ENCODE data around the gene TRIP12.
"Not testable (repeated sequence)": the region's sequence is repeated elsewhere in the genome, so short reads cannot be mapped to it uniquely, and the experiment has no call there.

Gene TRIP12

DNA sequence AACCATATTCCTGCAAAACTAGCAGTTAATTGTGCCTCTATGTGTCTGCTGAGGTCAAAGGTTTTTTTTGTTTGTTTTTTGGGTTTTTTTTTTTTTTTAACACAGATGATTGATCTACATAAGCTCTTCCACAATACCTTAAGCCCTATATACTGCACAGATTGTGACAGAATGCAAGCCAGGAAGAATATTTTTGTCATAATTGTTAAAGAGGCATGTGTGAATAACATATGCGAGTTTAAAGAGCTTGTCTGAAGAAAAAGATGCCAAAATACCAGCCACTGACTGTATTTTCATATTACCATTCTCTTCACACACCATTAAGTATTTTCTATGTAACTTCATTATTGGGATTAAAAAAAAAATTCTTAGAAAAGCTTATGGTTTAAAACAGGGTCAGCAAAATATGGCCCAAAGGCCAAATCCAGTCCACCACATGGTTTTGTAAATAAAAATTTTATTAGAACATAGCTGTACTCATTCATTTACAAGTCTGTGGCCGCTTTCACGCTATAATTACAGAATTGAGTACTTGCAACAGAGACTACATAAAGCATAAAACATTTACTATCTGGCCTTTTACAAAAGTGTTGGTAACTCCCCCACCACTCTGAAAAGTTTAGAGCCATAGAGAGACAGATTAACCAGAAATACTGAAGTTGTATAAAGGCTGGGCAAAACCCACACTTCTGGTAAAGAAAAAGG is 89.9 kb downstream of the TRIP12 start:
- DNase-seq (ENCODE audit: low read depth), result no peak

DNA sequence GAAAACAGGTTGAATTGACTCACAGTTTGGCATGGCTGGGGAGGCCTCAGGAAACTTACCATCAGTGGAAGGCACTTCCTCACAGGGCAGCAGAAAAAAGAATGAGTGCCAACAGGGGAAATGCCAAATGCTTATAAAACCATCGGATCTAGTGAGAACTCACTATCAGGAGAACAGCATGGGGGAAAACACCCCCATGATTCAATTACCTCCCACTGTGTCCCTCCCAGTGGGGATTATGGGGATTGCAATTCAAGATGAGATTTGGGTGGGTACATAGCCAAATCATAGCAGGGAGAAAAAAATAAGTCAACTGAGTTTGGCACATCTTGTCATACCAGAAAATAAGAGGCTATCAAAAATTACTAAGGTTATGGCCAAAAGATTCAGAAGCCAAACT is 96.3 kb downstream of the TRIP12 start:
- DNase-seq (ENCODE audit: low read depth), result no peak

DNA sequence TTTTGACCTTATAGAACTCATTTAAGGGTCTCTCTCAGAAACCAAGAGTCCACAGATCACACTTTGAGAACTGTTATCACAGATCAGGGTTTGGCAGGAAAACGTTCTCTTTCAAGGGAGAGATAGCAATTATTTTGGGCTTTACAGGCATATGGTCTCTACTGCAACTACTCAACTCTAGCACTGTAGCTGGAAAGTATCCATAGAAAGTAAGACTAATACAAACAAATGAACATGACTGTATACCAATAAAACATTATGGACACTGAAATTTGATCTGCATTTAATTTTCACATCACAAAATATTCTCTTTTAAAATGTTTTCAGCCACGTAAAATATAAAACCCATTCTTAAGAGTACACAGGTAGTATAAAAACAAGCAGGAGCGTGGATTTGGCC is 100.5 kb downstream of the TRIP12 start:
- DNase-seq (ENCODE audit: low read depth), result no peak

DNA sequence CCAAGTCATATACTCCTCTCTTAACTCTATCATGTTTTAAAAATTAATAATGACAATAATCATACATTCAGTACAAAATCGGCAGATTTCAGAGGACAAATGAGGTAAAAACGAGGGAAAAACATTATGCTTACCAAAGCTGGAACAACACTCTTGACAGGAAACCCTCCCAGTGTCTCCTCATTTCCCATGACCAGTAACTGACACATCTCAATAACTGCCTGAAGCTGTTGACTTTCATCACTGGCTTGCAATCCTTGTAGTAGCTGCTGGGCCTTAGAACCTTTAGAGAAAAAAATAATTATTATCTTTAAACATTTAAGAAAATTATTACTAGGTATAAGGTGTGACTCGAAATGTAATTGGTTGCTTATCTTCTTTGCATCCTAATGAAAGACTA is 103.6 kb downstream of the TRIP12 start:
- no peak for DNase-seq (ENCODE audit: low read depth)

DNA sequence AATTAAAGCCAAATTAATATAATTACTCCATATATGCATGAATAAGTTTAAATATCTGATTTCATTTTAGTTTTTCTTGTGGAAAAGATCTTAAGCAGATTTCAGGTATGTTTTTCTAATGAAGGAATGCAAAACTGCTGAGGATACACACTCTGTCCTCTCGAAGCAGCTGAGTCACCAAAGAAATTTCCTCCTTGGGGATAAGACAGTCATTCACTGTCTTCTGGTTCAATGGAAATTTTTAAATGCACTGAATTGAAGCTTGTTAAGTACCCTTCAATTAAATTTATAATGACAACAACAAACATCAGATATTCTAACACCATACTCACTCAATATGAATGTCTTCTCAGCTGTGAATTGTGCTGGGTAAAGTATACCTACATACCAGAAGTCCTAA is 106.0 kb downstream of the TRIP12 start:
- DNase-seq (ENCODE audit: low read depth), result no peak

DNA sequence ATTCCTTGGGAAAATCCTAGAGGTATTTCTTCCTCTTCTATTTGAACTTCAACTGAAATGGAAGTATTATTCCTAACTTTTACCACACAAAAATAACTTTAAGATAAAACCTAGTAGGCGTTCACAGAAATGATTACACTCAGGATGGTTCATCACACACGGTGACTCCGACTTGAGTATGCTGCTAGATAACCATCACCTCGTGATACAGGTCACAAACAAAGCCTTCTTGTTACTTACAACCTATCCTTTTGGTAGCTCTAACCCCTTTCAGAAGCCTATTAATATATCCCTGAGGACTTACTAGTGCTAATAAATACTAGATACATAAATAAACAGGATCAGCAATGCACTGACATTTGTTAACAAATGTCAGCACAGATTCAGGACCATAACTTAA is 106.5 kb downstream of the TRIP12 start:
- no peak for DNase-seq (ENCODE audit: low read depth)

DNA sequence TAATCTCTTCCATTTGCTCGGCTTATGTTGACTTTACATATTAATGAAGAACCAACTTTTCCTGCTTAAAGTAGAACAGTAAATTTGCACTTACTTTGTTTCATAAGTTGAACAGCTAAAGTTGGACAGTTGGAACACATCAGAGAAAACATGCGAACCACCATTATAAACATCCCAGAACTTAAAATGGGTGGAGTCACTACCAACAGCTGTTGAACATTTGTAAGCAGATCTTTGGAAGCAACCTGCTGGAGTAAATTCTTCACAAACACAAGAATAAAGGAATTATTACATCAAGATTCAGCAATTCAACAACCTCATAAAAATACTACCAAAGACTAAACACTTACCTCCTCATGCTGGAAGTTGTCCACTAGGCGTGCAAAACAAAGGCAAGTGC is 111.0 kb downstream of the TRIP12 start:
- no peak for DNase-seq (ENCODE audit: low read depth)

DNA sequence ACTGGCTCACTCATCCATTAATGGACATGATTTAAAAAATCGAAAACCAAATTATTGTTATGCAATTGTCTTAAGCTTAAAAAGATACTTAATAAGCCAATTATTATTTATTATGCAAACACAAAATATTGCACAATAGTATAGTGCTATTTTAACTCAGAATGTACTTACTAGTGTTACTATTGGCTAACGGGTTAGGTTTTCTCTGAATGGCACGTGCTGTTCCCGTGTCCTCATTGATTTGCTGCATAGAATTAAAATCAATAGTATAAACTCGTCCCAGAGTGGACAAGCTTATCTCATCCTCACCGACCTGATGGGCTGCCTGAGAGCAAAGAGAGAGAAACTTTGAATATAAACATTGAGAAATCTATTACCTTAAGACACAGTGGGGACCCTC is 116.2 kb downstream of the TRIP12 start:
- DNase-seq (ENCODE audit: low read depth), result no peak

DNA sequence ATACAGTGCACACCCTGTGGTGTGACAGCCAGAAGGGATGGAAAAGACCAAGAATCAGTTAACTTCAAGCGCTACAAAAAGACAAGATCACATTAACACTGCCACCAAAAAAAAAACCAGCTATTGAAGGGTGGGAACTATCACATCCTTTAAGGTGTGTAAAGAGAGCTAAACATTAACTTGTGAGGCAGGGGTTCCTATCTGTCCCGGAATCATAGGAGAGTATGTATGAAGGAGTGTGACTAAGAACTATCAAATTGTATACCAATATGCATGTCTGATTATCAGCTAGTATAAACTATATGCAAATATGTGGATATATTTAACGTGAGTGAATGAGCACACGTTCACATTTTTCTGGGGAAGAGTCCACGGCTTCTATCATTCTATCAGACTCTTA is 119.0 kb downstream of the TRIP12 start:
- no peak for DNase-seq (ENCODE audit: low read depth)

DNA sequence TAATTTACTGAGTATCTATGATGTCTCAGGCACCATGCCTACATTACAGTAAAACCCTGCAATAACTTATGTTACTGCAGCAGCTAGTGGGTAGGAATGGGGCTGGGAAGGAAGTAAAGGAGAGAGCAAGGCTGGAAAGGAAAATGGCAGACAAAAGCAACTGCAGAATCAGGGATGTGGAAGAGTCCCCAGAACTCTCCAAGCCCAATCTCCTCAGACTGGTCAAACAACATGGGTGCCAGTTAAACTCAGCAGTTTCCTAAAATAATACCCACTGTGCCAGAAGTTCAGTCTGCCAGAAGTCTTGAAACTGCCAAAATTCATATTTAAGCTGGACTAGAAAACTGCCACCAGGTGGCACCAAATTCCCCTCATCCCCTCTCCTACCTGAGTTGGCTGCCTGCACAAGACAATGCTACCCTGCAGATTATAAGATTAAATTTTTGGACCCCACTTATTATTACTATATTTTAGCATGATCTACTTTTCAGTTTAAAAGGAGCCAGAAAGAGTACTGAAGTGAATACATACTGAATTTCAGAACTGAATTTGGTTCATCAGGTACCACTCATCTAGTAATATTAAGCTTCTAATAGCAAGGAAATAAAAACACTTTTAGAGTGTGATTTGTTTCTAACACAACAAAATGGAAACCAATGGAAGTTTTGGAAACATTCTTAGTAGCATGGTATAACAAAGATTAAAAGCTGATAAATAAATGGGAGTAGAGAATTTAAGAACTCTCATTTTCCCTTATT is 120.6 kb downstream of the TRIP12 start:
- peak; percentile 54 for DNase-seq (ENCODE audit: low read depth)

DNA sequence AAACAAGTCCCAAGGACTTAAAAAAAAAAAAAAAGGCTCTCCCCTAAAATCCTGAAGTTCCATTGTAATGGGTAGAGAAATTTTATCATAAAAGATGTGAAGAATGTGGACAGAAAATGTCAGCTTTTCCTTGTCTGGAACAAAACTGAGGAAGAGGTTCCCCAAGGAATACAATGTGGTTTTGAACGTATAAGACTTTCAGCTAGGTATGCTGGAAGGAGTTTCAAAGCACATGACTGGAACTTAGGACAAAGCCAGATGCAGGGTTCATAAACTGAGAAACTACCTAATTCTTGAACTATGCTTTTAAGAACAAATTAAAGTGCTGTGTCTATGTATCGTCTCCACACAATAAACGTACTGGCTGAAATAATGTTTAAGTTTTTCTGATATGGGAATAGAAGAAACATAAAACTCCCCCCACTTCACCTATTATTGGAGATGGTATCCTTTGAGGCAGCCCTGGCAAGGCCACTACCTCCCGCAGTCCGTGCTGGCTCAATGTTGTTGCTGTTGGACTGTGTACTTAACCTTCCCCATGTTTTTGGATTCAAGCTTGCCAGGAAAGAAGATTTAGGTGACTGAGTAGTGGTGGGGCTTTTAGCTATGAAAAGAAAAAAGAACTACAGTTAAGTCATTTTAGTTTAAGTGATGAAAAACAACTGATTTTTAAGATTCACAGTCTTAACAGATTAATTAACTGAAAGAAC is 123.2 kb downstream of the TRIP12 start:
- DNase-seq (ENCODE audit: low read depth), result no peak

DNA sequence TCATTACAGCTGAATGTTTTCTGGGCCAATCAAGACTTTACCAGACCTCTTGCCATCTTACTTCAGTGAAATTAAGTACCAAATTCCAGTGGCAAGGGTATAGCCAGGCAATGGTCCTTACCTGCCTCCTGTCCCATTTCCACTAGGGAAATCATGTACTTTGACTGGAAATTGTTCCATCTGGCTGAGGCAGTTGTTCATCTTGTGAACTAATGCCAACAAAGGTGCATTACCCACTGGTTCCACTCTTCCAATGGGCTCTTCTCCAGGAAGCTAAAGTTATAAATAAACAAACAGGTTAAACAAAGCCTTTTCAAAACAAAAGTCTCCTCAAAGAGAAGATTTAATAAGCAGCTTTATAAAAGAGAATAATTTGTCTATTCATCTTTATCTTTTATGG is 126.8 kb downstream of the TRIP12 start:
- no peak for DNase-seq (ENCODE audit: low read depth)

DNA sequence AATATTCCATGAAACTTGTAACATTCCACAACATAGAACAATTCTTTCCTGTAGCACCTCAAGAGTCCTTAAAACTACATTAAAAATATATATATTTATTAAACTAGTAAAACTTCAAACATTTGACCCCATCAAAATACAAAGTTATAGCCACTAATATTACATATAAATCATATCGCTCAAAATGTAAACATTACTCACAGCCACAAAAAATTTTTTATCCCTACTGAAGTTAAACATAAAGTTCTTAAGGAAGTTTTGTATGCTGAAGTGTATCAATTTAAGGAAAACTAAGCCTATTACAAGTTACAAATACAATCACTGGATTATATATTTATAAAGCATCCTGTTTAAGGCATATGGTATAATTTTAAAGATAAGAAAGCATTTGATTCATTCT is 127.2 kb downstream of the TRIP12 start:
- no peak for DNase-seq (ENCODE audit: low read depth)

DNA sequence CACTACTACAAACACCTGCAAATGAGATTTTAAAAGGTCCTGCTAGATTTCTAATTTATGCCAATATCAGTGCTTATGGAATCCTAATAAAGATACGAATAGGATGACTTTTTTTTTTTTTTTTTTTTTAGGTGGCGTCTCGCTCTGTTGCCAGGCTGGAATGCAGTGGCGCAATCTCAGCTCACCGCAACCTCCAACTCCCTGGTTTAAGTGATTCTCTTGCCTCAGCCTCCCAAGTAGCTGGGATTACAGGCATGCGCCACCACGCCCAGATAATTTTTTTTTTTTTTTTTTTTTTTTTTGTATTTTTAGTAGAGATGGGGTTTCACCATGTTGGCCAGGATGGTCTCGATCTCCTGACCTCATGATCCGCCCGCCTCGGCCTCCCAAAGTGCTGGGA is 135.5 kb downstream of the TRIP12 start:
- not testable (repeated sequence) for DNase-seq (ENCODE audit: low read depth)

DNA sequence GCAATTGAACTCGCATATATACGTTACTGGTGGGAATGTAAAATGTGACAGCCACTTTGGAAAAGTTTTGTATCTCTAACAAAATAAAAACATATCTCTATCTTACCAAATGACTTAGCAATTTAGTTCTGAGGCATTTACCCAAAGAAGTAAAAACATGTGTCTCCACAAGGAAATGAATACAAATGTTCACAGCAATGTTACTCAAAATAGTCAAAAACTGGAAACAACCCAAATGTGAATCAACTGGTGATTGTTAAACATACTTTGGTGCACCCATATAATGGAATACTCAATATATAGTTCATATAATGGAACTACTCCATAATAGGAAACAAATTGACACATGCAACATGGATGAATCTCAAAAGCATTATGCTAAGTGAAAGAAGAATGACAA is 137.0 kb downstream of the TRIP12 start:
- DNase-seq (ENCODE audit: low read depth), result no peak

DNA sequence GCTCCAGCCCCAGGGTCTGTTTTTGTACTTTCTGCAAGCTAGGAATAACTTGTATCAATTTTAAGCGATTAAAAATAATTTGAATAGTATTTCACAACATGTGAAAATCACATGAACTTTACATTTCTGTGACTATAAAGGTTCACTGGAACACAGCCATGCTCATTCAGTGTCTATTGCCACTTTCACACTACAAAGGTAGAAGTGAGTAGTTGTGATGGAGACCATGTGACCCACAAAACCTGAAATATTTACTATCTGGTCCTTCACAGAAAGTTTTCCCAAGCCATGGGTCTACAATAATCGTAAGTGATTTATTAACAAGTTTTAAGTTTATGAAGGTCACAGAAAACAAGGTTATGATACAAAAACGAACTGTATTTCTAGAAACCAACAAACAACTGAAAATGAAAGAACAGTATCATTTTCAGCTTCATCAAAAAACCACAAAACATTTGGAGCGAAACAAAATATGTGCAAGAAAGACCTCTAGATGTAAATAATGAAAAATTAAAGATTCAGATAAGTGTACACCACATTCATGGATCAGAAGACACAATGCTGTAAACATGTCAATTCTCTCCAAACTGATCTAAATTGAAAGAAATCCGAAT is 138.6 kb downstream of the TRIP12 start:
- DNase-seq (ENCODE audit: low read depth), result no peak

DNA sequence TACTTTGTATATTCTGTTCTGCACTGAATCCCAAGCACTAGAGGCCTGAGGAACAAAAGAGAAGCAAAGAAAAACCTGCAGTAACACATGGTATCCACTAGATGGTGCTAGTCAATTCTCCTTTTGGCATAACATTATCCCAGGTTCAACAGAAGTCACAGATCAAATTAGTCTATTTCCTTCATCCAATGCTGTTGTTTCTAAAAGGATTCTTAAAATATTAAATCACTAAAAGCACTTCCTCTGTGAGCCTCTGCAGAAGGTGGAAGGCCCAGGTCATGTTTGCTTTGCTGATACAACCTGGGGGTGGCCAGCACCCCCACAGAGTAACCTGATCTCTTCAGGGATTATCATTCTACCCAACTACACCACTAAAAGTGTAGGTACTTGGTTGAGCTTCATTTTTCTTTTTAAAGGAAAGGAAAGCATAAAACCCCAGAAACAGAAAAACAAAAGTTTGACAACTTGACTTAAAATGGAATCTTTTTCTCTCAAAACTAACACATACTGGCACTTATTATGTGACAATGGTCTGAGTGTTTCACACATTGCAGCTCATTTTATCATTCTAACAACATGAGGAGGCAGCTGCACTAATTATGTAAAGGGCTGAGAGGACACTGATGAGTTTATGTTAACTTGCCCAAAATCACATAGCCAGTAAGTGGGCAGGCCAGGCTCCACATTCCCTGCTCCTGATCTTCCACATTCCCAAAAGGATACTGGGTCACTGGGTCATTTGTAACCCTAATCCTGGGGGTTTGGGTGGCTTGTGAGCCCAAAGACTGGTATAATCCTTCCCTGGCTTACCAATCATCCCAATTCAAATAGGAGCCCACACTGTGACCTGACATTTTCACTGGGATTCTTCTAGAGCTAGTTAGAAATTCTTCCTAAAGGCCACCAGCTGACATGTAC is 140.7 kb downstream of the TRIP12 start:
- DNase-seq (ENCODE audit: low read depth), result no peak

DNA sequence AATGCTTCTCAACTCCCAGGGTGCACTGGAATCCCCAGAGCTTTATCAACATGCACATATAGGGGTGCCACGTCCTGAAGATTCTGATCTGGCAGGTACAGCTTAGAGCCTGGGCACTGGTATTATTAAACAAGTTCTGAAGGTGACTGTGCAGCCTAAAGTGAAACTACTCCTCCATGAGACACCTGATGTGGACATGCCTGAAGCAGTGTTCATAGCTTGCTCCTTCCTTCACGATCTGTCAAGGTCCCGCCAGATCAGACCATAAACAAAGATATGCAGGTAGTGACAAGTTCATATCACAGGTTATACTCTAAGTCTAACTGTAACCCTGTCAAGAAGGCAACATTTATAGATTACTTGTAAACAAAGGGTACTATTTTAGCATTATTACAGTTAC is 142.2 kb downstream of the TRIP12 start:
- no peak for DNase-seq (ENCODE audit: low read depth)

DNA sequence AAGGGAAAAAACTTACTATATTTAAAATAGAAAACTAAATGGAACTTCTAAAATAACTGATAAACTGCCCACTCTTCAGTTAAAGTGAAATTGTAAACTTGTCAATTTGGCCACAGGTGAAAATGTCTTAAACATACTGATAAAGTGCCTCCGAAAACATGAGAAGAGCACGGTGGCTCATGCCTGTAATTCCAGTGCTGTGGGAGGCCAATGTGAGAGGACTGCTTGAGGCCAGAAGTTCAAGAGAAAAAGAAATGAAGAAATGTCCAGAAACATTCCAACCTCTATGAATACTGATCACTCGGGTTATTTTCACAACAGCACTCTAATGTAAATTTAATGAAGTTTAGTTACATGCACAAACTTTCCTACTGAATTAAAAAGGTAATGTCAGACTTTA is 144.1 kb downstream of the TRIP12 start:
- no peak for DNase-seq (ENCODE audit: low read depth)

DNA sequence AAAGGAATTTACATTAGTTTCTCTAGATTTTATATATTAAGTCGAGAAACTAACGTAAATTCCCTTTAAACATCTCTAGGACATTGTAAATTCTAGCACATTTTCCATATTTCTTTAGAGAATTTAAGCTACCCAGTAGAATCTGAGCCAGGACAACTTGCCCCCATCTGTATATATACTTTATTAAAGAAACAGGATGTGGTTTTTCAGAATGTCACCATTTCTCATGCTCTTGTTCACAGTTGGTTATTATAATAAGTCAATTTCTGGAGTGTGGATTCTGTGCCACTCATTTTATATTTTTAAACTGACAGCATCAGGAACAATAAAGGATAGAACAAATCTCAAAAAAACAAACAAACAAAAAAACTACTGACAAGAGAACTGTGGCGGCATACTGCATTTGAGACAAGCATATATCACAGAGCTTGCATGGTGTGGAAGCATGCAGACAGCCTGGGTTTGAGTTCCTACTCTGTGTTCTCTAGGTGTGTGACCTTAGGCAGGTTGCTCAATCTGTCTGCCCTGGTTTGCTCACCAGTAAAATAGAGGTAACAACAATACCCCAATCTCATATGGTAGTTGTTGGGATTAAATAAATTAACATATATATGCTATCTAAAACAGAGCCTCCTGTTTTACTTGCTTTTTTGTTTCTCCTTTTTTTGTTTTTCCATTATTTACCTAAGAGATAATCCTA is 146.0 kb downstream of the TRIP12 start:
- DNase-seq (ENCODE audit: low read depth), result no peak

DNA sequence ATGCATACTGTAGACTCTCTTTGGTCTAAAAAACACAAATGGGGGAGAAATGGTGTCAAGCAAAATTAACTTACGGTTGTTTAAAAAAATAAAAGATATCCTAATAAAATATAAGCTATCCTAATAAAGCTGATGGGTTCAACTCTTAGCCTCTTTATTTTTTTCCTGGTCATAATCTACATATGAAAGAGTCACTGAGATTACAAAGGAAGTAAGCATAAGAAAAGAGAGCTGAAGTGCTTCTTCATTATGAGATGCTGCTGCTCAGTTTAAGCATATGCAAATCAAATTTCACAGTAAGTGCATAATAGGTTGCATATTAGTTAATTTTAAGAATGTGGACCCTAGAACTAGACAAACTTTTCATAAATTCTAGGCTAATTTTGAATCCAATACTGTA is 147.6 kb downstream of the TRIP12 start:
- DNase-seq (ENCODE audit: low read depth), result no peak
